HG02885 (cell line): ENCODE measurements around the gene GCC2.
A peak's percentile ranks its signal among the peaks of the same experiment; 100 is the strongest.
"Not testable (repeated sequence)": the region's sequence is repeated elsewhere in the genome, so short reads cannot be mapped to it uniquely, and the experiment has no call there.

Experiments used
- ATAC-seq: cut with Tn5 transposase; IDR thresholded peaks from one replicate; pipeline ENCODE4 v1.9.1; 2021; ENCODE audit warnings: mild to moderate bottlenecking; ENCODE audit not compliant: unreplicated experiment, poor library complexity

Gene GCC2

GRCh38 chr2:108444941-108445840 is 3.8 kb upstream of the GCC2 start:
- ATAC-seq: no peak

- no peak for ATAC-seq
These were observed 2.3 kb upstream of the GCC2 start for GRCh38 chr2:108446703-108447102.

- ATAC-seq: no peak
These were observed 894 bp upstream of the GCC2 start for GRCh38 chr2:108447947-108448677.

DNA sequence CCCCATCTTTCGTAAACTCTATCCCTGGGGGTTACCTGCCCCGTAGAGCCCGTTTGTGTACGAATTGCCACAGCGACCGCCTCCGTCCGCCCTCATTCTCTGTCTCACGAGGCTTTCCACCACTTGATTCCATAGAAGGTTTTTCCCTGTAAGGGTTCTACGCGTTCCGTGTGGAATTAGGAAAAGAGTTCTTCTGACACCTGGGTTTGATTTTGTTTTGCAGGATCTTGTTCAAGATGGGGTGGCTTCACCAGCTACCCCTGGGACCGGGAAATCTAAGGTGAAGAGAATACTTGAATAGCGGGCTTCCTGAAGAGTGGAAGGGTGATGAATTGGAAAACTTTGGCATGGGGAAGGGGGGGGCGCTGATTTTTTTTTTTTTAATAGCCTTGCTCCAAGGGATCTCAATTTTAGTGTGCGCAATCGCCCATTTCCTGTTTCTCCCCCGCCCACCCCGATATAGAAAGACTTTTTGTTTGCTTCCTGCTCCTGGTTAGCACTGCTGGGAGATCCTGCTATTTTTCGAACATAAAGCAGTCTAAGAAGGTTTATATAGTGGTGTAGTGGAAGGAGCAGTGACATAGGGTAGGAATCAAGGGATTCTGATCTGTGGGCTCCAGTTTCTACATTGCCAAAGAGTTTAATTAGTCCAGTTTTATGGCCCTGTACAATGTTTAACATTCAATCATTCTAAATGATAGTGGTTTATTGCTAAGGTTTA is 564 bp downstream of the GCC2 start:
- ATAC-seq: peak; percentile 33

- no peak for ATAC-seq
These were observed 1.9 kb downstream of the GCC2 start for GRCh38 chr2:108450863-108451262.

DNA sequence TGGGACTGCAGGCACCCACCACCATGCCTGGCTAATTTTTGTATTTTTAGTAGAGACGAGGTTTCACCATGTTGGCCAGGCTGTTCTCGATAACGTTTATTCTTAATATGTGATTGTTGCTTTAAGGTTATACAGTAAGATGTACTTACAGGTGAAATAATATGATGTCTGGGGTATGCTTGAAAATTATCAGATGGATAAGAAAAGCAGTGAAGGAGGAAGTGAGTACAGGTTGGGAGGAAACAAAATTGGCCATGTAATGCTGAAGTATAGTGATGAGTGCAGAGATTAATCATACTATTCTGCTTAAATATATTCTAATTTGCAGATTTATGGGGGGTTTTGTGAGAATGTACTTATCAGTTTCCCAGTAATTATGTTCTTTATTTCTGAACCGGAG is 3.0 kb downstream of the GCC2 start:
- no peak for ATAC-seq

- ATAC-seq: not testable (repeated sequence)
These were observed 4.5 kb downstream of the GCC2 start for GRCh38 chr2:108453530-108453929.

- no peak for ATAC-seq
These were observed 5.4 kb downstream of the GCC2 start for GRCh38 chr2:108454440-108454839.

GRCh38 chr2:108455571-108455970 is 6.6 kb downstream of the GCC2 start:
- ATAC-seq: no peak

DNA sequence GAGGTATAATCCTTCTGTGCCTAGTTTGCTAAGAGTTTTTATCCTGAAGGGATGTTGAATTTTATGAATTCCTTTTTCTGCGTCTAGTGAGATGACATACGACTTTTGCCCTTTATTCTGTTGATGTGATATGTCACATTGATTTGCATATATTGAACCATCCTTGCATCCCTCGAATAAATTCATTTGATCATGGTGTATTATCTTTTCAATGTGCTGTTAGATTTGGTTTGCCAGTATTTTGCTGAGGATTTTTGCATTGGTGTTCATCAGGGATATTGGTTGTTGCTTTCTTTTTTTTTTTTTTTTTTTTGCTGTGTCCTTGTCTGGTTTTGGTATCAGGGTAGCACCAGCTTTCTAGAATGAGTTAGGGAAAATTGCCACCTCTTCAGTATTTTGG is 9.1 kb downstream of the GCC2 start:
- ATAC-seq: no peak

GRCh38 chr2:108459441-108459840 is 10.4 kb downstream of the GCC2 start:
- no peak for ATAC-seq

GRCh38 chr2:108460345-108461037 is 11.5 kb downstream of the GCC2 start:
- peak; percentile 95 for ATAC-seq

GRCh38 chr2:108477099-108477498 is 28.1 kb downstream of the GCC2 start:
- no peak for ATAC-seq

DNA sequence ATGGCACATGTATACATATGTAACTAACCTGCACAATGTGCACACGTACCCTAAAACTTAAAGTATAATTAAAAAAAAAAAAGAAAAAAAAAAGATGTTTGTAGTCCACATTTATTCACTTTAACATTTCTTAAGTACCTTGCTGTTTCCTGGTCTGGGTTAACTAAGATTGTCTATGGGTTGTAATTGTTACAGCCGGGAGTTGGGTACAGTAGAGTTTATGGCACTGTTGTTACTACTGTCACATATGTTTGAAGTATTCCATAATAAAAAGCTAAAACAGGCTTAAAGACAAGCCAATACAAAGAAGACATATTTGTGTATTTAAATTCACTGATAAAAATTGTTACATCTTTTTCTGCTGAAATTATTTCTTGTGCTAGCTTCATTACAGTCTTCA is 36.2 kb downstream of the GCC2 start:
- no peak for ATAC-seq

- ATAC-seq: no peak
These were observed 41.6 kb downstream of the GCC2 start for GRCh38 chr2:108490506-108491122.

GRCh38 chr2:108491848-108492247 is 42.8 kb downstream of the GCC2 start:
- no peak for ATAC-seq

- no peak for ATAC-seq
These were observed 43.4 kb downstream of the GCC2 start for GRCh38 chr2:108492364-108492763.

DNA sequence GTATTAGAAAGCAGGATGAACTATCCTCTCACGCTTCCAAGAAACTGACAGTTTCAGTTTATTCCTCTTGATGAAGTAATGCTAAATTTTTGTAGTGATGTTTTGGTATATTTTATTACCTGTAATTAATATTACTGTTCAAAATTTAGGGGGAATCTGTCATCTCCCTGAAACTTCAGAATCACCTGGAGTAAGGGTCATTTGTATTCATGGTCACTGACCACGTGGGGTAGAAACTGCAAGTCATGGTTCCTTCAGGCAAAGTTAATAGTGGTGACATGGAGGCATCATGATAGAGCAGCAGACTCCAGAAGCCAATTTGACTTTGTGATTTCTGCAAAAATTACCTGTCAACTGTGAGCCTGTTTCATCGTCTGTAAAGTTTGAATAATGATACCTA is 47.2 kb downstream of the GCC2 start:
- not testable (repeated sequence) for ATAC-seq

GRCh38 chr2:108507620-108508019 is 58.6 kb downstream of the GCC2 start:
- not testable (repeated sequence) for ATAC-seq

DNA sequence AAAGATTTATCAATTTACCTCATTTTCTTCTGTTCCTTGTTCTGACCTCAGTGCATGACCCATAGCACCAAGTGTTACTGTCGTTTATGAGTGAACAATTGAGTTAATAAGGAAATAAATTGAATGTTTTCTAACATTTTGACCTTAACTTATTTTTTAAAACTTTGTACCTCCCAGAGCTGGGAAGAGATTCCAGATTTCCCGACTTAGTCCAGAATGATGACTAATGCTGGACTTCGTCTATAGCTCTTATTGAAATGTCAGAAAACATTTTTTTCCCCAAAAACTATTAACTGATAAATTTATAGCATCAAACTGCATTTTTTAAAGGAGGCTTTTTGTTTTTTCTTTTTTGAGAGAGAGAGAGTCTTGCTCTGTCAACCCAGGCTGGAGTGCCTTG is 63.4 kb downstream of the GCC2 start:
- not testable (repeated sequence) for ATAC-seq
